GM19395 (cell line): ENCODE measurements around the gene TMEM203.

Experiments
- ATAC-seq: cut with Tn5 transposase; IDR thresholded peaks from one replicate; pipeline ENCODE4 v1.9.1; 2021; ENCODE audit warnings: mild to moderate bottlenecking, moderate library complexity; ENCODE audit not compliant: unreplicated experiment

TMEM203 gene

DNA sequence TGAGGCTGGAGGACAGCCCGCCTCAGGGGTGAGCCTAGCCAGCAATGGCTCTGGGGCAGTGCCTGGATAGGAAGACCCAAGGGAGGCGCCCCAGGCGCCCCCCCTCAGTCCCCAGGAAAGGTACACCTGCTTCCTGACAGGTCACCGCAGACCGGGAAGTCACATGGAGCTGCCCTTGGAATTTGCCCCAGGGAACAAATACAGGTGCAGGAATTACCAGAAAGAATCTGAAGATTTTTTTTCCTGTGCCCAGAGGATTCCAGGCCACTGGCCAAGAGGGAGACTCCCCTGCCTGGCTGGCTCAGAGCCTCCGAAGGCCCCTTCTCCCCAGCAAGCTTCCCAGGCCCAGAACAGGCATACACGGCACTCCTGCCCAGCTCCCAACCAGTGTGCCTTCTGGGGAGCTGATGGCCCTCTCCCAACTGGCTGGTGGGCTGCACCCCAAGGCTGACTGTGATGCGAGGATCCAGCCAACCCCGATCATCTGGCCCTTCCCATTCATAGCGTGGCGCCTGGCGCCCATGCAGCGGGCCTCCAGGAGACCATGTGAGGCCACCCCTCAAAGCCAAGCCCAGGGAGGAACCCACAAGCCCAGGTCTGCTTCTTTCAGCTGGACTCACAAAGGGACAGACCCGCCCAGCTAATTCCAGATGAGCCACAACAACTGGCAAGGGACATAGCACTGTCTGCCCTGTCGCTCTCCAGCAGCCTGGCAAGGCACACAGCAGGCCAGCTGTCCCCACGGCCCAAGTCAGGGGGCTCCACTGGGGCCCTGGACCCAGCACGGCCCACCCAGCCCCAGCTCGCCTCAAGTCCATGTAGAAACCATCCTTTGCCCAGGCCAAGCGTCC is 7.2 kb downstream of the TMEM203 start:
- ATAC-seq: no peak

DNA sequence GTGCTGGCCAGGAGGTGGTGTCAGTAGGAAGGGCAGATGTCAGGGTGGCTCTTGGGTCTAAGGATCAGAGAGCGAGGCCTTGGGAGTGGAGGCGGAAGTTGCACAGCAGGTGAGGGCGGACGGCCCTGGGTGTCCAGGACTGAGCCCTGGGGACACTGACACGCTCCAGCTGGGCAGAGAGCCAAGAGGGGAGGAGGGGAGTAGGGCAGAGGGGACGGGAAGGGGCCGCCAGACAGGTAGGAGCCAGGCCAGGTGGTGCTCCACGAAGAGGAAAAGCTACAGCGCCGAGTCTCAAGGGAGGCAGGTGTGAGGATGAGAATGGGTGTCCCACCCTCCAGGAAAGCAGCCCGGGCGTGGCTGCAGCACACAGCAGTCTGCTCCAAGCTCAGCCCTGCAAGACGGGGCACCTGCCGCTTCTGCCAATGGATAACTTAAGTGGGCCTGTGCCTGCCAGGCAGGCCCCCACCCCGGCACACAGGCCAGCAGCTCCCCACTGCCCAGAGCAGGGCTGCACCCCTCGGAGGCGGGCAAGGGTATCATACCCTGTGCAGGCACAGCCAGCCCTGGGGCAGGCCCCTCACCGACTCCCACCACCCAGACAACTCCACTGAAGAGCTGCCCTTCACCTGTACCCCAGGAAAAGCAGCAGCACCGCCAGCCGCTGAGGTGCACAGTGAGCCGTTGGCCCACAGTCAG is 9.8 kb downstream of the TMEM203 start:
- no peak for ATAC-seq

DNA sequence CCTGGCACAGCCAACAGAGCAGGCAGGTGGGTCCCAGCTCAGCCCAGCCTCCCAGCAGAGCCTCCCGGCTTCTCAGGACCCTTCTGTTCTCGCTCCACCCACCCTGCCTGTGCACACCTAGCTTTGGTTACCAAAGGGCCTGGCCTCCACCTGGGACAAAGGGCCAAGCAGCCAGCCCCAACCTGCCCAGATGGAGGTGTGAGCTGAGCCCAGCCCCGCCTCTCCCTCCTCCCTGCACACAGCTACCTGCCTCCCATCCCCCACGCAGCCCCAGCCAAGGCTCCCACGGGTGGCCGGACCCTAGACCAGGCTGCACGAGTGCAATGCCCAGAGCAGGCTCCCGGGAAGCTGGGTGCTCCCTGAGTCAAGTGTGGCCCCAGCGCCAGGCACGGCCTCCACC is 10.5 kb downstream of the TMEM203 start:
- ATAC-seq: no peak

DNA sequence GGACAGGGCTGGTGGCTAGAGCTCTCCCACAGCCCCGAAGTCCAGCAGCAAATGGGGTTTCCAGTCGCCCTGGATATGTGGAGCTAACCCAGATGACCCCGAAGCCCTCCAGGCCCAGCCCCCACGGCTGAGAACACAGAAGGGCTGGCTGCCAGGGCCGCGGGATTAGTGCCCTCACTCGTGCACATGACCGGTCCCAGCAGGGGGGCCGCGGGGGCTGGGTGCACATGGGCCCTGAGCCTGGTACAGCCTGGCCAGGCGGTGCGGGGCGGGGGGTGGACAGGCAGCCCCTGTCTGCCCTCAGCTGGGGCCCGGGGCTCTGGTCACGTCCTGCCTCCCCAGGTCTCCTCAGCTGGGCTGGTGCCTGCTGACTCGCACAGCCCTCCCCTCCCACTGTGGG is 11.1 kb downstream of the TMEM203 start:
- no peak for ATAC-seq

DNA sequence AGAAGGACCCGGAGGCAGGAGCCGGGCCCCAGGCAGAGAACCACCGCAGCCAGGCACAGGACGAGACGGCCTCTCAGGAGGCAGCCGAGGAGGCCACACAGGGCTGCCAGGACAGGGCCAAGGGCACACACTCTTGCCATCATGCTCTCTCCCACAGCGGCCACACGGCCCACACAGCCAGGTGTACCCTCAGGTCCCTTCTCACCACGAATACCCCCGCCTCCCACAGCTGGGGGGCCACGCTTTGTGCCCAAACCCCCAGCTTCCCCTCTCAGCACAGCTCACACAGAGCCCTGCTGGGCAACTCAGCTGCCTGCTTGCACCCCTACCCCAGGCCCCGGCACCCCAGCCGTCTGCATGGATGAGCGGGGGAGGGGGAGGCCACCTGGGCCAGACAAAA is 11.7 kb downstream of the TMEM203 start:
- ATAC-seq: no peak

DNA sequence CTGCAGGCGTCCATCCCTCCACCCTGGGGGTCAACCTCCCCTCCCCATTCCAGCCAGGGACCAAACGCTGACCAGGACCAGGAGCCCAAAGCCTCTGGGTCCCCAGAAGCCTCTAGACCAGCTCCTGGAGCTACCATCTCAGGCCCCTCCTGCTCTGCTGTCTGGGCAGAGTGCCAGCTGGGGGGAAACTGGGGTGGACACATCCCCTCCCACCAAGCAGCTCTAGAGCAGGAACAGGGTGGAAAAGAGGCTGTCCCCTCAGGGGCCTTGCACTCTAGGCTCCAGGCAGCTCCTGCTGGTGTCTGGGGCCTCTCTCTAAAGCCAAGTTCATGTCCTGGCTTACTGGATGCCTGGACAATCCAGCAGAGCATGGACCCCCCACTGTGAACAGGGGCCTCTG is 12.6 kb downstream of the TMEM203 start:
- ATAC-seq: no peak

DNA sequence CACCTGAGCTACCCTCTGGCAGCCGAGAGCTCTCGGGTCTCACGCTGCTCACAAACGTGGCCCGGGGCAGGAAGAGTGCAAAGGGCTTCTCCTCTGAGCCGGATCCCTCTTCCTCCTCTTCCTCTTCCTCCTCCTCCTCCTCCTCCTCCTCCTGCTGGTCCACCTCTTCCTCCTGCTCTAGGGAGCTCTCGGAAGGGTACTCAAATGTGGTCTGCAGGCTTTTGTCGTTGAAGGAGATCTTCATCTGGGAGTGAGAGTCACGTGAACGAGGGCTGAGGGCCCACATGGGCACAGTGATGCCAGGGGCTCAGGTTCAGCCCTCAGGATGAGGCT is 13.0 kb downstream of the TMEM203 start:
- ATAC-seq: no peak

DNA sequence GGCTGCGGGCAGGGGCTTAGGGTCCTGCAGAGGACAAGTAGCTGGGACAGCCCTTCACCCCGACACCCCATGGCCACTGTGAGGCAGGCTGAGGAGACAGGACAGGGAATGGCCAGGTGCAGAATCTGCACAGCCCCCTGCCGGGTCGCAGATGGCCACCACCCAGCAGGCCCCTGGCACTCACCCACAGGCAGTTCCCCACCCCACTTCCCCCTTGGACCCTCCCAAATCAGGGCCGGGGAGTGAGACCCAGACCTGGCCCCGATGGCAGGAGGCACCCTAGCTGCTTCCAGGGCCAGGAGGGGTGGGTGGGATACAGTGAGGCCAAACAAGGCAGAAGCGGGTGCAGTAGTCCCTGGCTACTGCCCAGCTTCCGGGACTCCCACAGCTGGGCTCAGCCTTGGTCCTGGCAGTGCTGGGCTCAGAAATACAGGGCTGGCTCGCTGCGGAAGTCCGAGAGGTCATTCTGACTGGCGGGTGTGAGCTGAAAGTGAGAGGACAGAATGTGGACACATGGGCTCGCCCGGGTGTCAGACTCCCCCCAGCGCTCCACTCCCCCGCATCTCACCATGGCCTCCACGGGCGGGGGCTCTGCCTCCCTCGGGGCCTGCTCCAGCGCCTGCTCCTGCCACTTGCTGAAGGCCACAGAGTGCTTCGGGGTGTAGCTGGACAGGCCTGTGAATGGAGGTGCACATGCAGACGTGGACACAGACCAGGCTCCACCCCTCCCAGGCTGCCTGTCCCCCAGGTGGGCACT is 13.6 kb downstream of the TMEM203 start:
- no peak for ATAC-seq

DNA sequence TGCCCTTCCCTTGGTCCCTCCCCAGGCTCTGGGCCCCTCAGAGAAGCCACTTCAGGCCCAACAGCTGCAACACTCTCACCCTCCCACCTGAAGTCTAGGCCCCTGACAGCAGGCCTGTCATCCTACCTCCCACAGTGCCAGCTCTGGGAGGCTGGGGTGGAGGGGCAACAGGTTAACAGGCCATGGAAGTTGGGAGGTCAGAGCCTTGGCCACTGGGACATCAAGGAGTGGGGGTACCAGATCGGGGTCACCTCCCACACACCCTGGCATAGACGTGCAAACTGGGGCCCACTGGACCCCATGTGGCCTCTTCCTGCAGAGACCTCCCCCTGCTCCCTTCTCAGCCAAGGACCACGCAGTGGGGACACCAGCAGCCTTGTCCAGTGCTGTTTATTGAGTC is 14.2 kb downstream of the TMEM203 start:
- no peak for ATAC-seq

DNA sequence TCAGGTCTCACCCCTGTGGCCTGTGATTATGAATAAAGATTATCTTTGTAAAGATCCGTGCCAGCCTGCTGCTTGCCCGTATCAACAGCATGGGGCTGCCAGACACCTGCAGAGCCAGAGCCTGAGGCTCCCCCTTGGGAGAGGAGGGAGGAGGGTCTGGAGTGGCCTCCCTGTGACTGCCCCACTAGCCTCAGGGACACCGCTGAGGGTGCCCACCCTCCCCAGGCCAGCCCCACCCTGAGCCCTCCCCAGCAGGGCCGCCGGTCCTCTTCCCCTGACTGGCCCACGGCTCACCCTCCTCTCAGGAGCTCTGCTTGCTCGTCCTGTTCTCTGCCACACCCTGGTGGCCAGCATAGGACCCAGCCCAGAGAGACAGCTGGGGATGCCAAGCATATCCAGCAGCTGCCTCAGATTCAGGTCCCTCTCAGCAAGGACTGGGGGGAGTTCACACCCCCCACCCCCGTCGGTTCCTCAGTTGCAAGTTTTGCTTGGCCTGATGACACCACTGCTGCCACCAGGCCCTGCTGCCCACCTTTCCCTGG is 15.1 kb downstream of the TMEM203 start:
- ATAC-seq: no peak

DNA sequence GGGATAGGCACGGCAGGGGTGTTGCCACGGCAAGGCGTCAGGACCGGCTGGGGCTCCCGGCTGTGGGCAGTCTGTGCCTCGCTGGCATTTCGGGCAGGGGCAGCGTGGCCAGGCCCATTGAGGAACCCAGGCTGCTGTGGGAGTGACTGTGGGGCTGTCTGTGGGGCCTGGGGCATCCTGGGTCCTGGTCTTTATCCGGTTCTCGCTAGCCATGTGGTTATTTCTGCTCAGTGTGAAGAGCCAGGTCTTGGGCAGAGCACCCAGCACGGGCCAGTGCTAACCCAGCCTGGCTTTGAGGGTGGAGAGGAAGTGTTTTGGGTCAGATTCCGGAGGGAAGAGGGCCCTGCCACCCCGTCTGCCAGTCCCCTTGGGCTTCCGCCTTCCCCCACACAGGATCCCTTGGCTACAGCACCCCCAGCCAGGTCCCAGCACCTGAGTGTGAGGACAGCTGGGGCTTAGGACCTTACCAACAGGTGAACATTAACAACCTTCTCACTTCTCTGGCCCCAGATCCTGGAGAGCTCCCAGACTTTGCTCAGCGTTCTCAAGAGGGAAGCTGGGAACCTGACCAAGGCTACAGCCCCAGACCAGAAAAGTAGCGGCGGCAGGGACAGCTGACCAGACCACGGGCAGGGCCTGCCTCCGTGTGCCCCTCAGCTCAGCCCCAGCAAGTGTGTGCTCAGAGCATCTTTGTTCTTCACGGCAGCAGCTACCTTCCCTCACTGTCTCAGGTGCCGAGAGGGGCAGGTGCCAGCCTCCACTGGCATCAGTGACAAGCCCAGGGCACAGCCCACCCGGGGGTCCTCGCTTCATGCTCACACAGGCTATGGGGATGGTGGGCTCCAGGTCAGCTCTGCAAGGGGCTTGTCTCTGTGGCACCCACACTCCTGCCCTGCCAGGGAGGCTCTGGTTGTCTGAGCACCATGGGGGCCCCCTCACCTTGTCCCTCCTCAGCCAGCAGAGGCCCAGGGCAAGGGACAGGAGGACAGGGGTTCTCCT is 15.9 kb downstream of the TMEM203 start:
- ATAC-seq: no peak

DNA sequence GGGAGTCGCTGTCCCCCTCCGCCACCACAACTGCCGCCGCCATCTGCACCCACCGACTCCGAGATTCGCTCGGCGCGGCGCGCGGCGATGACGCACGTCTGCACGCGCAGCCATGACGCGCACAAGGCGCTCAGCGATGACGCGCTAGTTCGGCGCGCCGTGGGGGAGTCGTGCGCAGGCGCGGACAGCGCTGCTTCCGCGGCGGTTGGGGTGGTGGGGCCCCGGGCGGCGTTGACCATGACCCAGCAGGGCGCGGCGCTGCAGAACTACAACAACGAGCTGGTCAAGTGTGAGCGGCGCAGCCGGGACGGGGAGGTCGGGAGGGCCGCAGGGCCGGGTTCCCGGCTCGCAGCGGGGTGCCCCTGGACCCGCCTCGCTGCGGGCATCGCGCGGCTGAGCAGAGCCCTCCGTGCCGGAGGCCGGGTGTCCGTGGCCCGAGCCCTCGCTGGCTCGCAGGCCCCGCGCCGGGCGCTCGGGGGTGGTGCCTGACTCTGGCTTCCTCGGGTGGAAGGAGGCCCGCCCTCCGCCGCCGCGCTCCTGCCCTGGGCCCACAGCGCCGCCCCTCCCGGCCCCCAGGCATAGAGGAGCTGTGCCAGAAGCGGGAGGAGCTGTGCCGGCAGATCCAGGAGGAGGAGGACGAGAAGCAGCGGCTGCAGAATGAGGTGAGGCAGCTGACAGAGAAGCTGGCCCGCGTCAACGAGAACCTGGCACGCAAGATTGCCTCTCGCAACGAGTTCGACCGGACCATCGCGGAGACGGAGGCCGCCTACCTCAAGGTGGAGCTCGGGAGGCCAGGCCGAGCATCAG is 16.8 kb downstream of the TMEM203 start, which contains the start of the genes ANAPC2 and SSNA1:
Gene ANAPC2, minus strand, starts transcription at position 71 of the 807 bp plus-strand sequence. Its CDS starts 28 bp downstream, at position 43.
Gene SSNA1, plus strand, starts transcription at position 187 of the 807 bp plus-strand sequence. Its CDS starts 51 bp downstream, at position 238.
- ATAC-seq: peak; percentile 70

DNA sequence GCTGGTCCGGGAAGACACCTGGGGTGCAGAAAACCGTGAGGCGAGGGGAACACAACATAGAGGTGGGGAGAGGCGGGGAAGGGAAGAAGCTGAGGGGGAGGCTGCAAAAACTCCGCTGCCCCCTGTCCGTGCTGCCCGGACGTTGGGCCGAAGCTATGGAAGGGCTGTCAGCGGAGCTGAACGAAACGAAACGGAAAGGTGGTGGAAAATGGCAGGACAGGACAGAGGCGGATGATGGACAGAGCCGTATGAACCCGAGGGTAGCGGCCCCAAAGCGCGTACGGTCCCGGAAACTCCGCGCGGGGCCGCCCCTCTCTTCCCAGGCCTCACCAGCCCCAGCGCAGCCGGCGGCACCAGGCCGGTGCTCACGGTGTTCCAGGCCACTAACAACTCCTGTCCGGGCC is 17.4 kb downstream of the TMEM203 start:
- ATAC-seq: no peak

DNA sequence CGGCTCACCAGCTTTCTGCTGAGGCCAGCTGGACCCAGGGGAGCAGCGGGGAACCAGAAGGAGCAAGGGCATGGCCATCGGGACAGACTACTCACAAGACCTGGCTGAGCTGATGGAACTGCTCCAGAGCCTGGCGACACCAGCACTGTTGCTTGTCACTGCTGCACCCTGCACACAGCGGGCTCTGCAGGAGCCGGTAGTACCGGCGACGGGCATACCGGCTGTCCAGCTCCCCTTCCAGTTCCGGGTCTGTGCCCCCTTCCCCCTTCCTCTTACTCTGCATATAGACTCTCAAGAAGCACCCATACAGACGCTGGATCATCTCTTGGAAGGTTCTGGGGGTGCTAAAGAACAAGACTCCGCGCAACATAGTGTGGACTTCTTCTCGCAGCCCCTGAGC is 18.1 kb downstream of the TMEM203 start:
- ATAC-seq: no peak

DNA sequence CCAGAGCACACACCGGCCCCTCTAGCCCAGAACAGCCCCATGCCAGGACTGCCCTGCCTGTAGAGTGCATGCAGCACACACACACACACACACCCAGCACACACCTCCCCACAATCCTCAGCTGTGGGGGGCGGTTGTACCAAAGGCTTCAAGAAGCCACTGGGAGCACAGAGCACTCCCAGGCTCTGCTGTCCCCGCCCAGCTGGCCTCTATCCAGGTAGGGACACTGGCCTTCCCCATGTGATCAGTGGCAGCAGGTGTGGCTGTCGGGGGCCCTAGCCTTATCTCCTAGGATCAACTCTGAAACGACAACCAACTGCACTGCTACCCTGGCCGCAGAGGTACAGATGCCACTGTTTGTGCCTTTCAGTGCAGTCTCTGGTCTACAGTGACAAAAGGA is 19.1 kb downstream of the TMEM203 start:
- no peak for ATAC-seq

DNA sequence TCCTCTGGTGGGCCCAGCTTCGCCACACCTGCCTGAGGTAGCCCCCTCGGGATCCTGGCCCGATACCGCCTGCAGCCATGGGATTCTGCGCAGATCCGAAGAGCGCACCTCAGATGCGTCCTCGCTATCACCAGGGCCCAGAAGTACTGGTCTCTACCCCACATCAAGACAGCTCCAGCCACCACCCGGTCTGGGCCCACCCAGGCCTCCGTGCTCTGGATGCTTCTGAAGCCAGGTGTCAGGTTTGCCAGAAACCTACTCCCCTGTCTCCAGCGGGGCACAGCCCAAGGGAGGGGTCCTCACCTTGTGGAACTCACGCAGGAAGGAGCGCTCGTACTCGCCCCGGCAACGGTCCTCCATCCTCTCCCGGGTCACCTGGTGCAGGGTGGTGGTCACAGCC is 19.5 kb downstream of the TMEM203 start:
- no peak for ATAC-seq

DNA sequence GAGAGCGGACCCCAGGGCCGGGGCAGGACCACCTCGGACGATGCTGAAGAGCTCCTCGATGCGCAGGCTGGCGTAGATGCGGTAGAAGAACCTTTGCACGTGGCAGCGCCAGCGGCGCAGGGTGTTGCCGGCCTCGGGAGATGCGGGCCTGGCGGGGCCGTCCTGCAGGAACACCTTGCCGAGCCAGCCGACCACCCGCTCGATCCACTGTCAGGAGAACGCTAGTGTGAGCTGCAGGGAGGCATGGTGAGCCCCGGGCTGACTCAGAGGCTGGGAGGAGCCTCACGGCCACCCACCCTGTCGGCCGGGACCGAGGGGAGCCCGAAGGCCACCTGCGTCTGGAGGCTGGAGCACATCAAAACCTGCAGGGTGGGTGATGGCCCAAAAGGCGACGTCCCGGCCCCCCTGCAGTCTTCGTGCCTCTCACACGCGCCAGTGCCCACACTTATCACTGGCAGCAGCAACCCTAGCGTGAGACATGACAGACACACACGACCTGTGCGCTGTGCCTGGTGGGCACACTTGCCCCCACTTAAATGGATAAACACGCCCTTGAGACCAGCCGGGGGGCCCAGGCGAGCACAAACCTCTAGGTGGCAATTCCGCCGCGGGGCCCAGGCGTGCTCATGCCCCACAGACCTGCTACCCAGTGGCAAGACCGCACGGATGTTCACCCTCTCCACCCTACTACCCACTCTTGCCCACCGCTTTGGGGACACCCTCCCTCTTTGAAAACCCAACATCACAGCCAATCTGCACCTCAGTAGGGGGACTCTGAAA is 20.4 kb downstream of the TMEM203 start:
- no peak for ATAC-seq

DNA sequence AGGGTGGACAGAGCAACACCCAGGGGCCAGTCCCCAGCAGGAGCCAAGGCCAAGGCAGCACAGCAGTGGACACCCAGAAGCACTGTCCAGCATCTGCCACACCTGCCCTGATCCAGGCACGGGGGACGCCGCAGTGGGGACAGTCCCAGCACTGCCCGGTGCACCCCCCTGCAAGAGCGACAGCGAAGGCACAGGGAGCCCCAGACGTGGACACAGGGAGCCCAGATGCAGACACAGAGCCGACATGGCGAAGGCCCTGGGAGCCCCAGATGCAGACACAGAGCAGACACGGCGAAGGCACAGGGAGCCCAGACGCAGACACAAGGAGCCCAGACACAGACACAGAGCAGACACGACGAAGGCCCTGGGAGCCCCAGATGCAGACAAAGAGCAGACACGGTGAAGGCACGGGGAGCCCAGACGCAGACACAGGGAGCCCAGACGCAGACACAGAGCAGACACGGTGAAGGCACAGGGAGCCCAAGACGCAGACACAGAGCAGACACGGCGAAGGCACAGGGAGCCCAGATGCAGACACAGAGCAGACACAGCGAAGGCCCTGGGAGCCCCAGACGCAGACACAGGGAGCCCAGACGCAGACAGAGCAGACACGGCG is 21.4 kb downstream of the TMEM203 start:
- ATAC-seq: no peak
